ENCODE results near the gene C1QB. TPM values are rescaled to one million over a fixed set of nuclear protein-coding genes. Genes with fewer than 3 reads are reported as not detected.

Gene C1QB
- polyA plus RNA-seq, 3 donors = 3.9 to 15.4 (median 6.4) TPM

DNA sequence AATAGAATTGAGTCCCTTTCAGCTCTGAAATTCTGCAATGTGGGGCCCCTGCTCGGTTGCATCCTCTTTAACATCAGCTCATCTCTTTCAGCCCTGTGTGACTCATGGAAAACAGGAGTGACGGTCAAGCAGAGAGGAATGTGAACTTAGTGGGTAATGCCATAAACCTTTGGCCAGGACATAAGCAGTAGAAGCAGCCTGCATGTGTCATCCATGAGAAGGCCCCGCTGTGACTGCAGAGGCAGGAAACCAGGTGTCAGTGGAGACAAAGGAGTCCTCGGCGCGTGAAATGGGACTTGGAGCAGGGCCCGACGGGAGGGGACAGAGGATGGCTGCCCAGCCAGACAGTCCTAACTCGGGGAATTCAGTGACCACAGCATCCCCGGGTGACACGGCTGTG, 36.5 kb downstream of the C1QB start:
- Mint-ChIP-seq H3K4me1 (no peaks in the 10 kb centered on the region), H3K27ac (no peak overlapping the region), H3K27me3 (ENCODE audit: low read depth in 3 of 3) (peaks cover 6 to 7% (median 7%) of the 10 kb centered on the region in 3 donors), H3K9me3 (no peaks in the 10 kb centered on the region), H3K4me3 (no peak overlapping the region), H3K36me3 (no peaks in the 10 kb centered on the region)
- Histone ChIP-seq H3K4me1 (ENCODE audit: control insufficient read depth in 1 of 2, insufficient read depth in 2 of 2, low read length in 2 of 2) (no peaks in the 10 kb centered on the region), H3K4me2 (replicated peaks; ENCODE audit: extremely low read depth, low read length, poor library complexity, severe bottlenecking) (no peak overlapping the region), H3K27me3 (ENCODE audit: control insufficient read depth in 2 of 2, insufficient read depth in 2 of 2, low read length in 2 of 2) (no peaks in the 10 kb centered on the region), H3K36me3 (replicated peaks in 1 of 2; ENCODE audit: control insufficient read depth in 1 of 2, insufficient read depth in 2 of 2, low read length in 2 of 2) (no peaks in the 10 kb centered on the region), H3K27ac (ENCODE audit: low read depth in 1 of 2, low read length in 2 of 2) (no peak overlapping the region), H4K20me1 (ENCODE audit: insufficient read depth, low read length) (no peaks in the 10 kb centered on the region), H3K4me3 (replicated peaks in 1 of 3; ENCODE audit: low read depth in 2 of 3, low read length in 3 of 3) (no peak overlapping the region), H3K9ac (ENCODE audit: insufficient read depth, low read length, poor library complexity, severe bottlenecking) (no peak overlapping the region), H3K9me3 (replicated peaks in 1 of 2; ENCODE audit: control insufficient read depth in 1 of 2, insufficient read depth in 1 of 2, low read length in 2 of 2) (no peaks in the 10 kb centered on the region), H3K79me2 (ENCODE audit: insufficient read depth, low read length) (no peaks in the 10 kb centered on the region), H2AFZ (ENCODE audit: insufficient read depth, low read depth, low read length, poor library complexity, severe bottlenecking) (no peak overlapping the region)
- intact Hi-C loops (cut with micrococcal nuclease) = no loop called here
- no peak for DNase-seq
- TF ChIP-seq CTCF (IDR thresholded peaks at IDR 0.05) = no peak
- WGBS (ENCODE audit: insufficient coverage) = 97% methylated on average over 6 of the region's 11 CpGs

- no peaks in the 10 kb centered on the region for H3K9me3 Mint-ChIP-seq
- H3K4me3 Mint-ChIP-seq = no peak overlapping the region
- Histone ChIP-seq H3K4me3 (replicated peaks in 1 of 3; ENCODE audit: low read depth in 2 of 3, low read length in 3 of 3) (no peak overlapping the region), H4K20me1 (ENCODE audit: insufficient read depth, low read length) (no peaks in the 10 kb centered on the region), H3K36me3 (replicated peaks in 1 of 2; ENCODE audit: control insufficient read depth in 1 of 2, insufficient read depth in 2 of 2, low read length in 2 of 2) (no peaks in the 10 kb centered on the region), H3K27ac (ENCODE audit: low read depth in 1 of 2, low read length in 2 of 2) (no peak overlapping the region), H3K4me2 (replicated peaks; ENCODE audit: extremely low read depth, low read length, poor library complexity, severe bottlenecking) (no peak overlapping the region), H3K4me1 (ENCODE audit: control insufficient read depth in 1 of 2, insufficient read depth in 2 of 2, low read length in 2 of 2) (no peaks in the 10 kb centered on the region), H3K9me3 (replicated peaks in 1 of 2; ENCODE audit: control insufficient read depth in 1 of 2, insufficient read depth in 1 of 2, low read length in 2 of 2) (no peaks in the 10 kb centered on the region), H3K27me3 (ENCODE audit: control insufficient read depth in 2 of 2, insufficient read depth in 2 of 2, low read length in 2 of 2) (no peaks in the 10 kb centered on the region), H3K79me2 (ENCODE audit: insufficient read depth, low read length) (no peaks in the 10 kb centered on the region), H3K9ac (ENCODE audit: insufficient read depth, low read length, poor library complexity, severe bottlenecking) (no peak overlapping the region), H2AFZ (ENCODE audit: insufficient read depth, low read depth, low read length, poor library complexity, severe bottlenecking) (no peak overlapping the region)
- peaks cover 4 to 7% (median 6%) of the 10 kb centered on the region in 3 donors for H3K27me3 Mint-ChIP-seq (ENCODE audit: low read depth in 3 of 3)
- no peaks in the 10 kb centered on the region for H3K4me1 Mint-ChIP-seq
- TF ChIP-seq CTCF (IDR thresholded peaks at IDR 0.05) = no peak
- intact Hi-C loops (cut with micrococcal nuclease) = no loop called here
- no peak overlapping the region for H3K27ac Mint-ChIP-seq
- H3K36me3 Mint-ChIP-seq = no peaks in the 10 kb centered on the region
- WGBS (ENCODE audit: insufficient coverage) = no CpG with 5 or more reads among the region's 13 CpGs
- no peak for DNase-seq
Measured at GRCh38 chr1:22691031-22691753, 38.2 kb downstream of the C1QB start.
